Esophagus muscularis mucosa (tissue), 4 donors: ENCODE measurements around the gene ULBP1. TPM values are rescaled to one million over a fixed set of nuclear protein-coding genes. Genes with fewer than 3 reads are reported as not detected.
"Not testable (repeated sequence)": the region's sequence is repeated elsewhere in the genome, so short reads cannot be mapped to it uniquely, and the experiment has no call there.

Experiments
- DNase-seq: peaks from one replicate; pipeline ENCODE4 v3.0.0-alpha.2; 2017; ENCODE audit errors: extremely low spot score
- H3K27ac ChIP-seq, 4 donors: fragments of 200-600 bp; sonication (generic); replicated peaks in 1 of 4; 1 replicate in 3 of 4; 2 replicates in 1 of 4; pipeline ENCODE4 v1.5.1; 2016 to 2019; ENCODE audit warnings: mild to moderate bottlenecking in 1 of 4
- H3K27me3 ChIP-seq, 4 donors: fragments of 200-600 bp; sonication (generic); one replicate each; pipeline versions ENCODE4 v1.5.1 to v1.6.0; 2016 to 2019
- H3K36me3 ChIP-seq, 4 donors: fragments of 200-600 bp; sonication (generic); one replicate each; pipeline ENCODE4 v1.5.1; 2016 to 2019
- H3K4me1 ChIP-seq, 4 donors: fragments of 200-600 bp; sonication (generic); one replicate each; pipeline ENCODE4 v1.5.1; 2016 to 2019
- H3K4me3 ChIP-seq, 4 donors: fragments of 200-600 bp; sonication (generic); 1 replicate in 2 of 4; 2 replicates in 2 of 4; pipeline ENCODE4 v1.5.1; 2016 to 2019; ENCODE audit warnings: mild to moderate bottlenecking in 4 of 4, moderate library complexity in 1 of 4
- H3K9me3 ChIP-seq, 4 donors: fragments of 200-600 bp; sonication (generic); 1 replicate in 3 of 4; 2 replicates in 1 of 4; pipeline ENCODE4 v1.5.1; 2016 to 2019
- EP300 ChIP-seq: sonication (generic); formaldehyde crosslinking; IDR thresholded peaks from one replicate; pipeline ENCODE4 v1.6.1; 2017; ENCODE audit warnings: antibody characterized with exemption
- POLR2A ChIP-seq: fragments of 450-650 bp; IDR thresholded peaks from one replicate; pipeline ENCODE4 v1.6.1; 2017; ENCODE audit warnings: antibody characterized with exemption, moderate library complexity, mild to moderate bottlenecking, low read depth
- POLR2AphosphoS5 ChIP-seq, 2 donors: sonication (generic); formaldehyde crosslinking; IDR thresholded peaks; one replicate each; pipeline ENCODE4 v1.6.1; 2017; ENCODE audit warnings: antibody characterized with exemption in 2 of 2
- WGBS: methylation state at CpG from one replicate; pipeline ENCODE4 v1.1.5; 2018; 5-methylcytosine and 5-hydroxymethylcytosine counted together
- intact Hi-C: fragments of 100-400 bp; cut with DNase I; formaldehyde crosslinking; loops from one replicate; pipeline ENCODE4 v1.15.1; 2023
- total RNA-seq, 4 donors: library from RNA; depleted of rRNA; stranded (reverse); fragments of >200 nt; gene quantifications; one replicate each; pipeline versions ENCODE4 v1.1.0 to v1.2.1, GENCODE V29; 2016
- TF ChIP-seq, protein P1 (sequence below), 3 experiments: fragments of 200-600 bp in 2 of 3; fragments of 450-650 bp in 1 of 3; sonication (generic) in 2 of 3; IDR thresholded peaks; one replicate each; pipeline ENCODE4 v1.5.1; 2017 to 2019; ENCODE audit warnings: antibody characterized with exemption in 3 of 3, mild to moderate bottlenecking in 2 of 3, moderate library complexity in 1 of 3

The ULBP1 gene
- total RNA-seq, 4 donors from 2014 or later, result 0.17 TPM; not detected in 3

GRCh38 chr6:149941583-149942460 is 21.9 kb upstream of the ULBP1 start, which contains the start of gene ULBP2:
TSS of gene ULBP2 (plus strand) at chr6:149942014. CDS start at chr6:149942073, 59 bp downstream.
- Histone ChIP-seq H3K27ac (no peak within 1 kb of the TSS), H3K4me1 (peaks cover 18 to 34% (median 31%) of the 10 kb centered on the region in 4 donors), H3K9me3 (no peaks in the 10 kb centered on the region), H3K36me3 (no peaks in the 10 kb centered on the region), H3K4me3 (peak within 1 kb of the TSS; percentile 50 to 58 (median 52)), H3K27me3 (peaks cover 18 to 67% (median 52%) of the 10 kb centered on the region in 4 donors)
- TF ChIP-seq EP300, result no peak
- TF ChIP-seq, protein P1, sequence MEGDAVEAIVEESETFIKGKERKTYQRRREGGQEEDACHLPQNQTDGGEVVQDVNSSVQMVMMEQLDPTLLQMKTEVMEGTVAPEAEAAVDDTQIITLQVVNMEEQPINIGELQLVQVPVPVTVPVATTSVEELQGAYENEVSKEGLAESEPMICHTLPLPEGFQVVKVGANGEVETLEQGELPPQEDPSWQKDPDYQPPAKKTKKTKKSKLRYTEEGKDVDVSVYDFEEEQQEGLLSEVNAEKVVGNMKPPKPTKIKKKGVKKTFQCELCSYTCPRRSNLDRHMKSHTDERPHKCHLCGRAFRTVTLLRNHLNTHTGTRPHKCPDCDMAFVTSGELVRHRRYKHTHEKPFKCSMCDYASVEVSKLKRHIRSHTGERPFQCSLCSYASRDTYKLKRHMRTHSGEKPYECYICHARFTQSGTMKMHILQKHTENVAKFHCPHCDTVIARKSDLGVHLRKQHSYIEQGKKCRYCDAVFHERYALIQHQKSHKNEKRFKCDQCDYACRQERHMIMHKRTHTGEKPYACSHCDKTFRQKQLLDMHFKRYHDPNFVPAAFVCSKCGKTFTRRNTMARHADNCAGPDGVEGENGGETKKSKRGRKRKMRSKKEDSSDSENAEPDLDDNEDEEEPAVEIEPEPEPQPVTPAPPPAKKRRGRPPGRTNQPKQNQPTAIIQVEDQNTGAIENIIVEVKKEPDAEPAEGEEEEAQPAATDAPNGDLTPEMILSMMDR (IDR thresholded peaks at IDR 0.05), result no peak
- TF ChIP-seq POLR2AphosphoS5 (IDR thresholded peaks at IDR 0.05), result peak; percentile 71 to 83
- 2% methylated on average over 47 of the region's 62 CpGs for WGBS
- intact Hi-C loops, result no loop called here
- no peak for DNase-seq

GRCh38 chr6:149942461-149942829 is 21.3 kb upstream of the ULBP1 start:
- no peak for DNase-seq
- 30% methylated on average over 12 of the region's 13 CpGs for WGBS
- Histone ChIP-seq H3K4me3 (peak overlapping the region; percentile 50 to 58 (median 52)), H3K4me1 (peaks cover 18 to 34% (median 31%) of the 10 kb centered on the region in 4 donors), H3K9me3 (no peaks in the 10 kb centered on the region), H3K27me3 (peaks cover 18 to 61% (median 46%) of the 10 kb centered on the region in 4 donors), H3K36me3 (no peaks in the 10 kb centered on the region), H3K27ac (no peak overlapping the region)
- TF ChIP-seq EP300 (no peak), POLR2A (no peak), POLR2AphosphoS5 (IDR thresholded peaks at IDR 0.05) (no peak)
- TF ChIP-seq, protein P1 (IDR thresholded peaks at IDR 0.05), result no peak
- intact Hi-C loops, result no loop called here

DNA sequence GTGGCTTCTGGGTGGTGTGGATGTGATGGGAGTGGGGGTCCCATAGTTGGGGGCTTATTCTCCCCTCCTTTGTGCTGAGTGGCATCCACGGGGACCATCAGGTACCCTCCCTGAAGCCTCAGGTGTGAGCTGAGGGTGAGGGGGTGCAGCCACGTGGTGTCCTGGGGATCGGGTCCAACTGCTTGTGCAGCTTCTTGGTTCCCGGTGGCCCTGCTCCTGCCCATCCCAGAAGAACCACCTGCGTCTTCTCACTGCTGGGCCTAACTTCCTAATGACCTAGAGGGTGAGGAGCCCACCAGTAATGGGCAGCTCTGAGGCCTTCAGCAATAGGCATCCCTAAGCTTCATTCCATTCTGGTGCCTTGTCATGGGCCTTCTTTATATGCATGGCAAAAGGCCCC is 20.4 kb upstream of the ULBP1 start:
- Histone ChIP-seq H3K4me1 (peaks cover 16 to 31% (median 28%) of the 10 kb centered on the region in 4 donors), H3K27me3 (peaks cover 18 to 59% (median 40%) of the 10 kb centered on the region in 4 donors)
- intact Hi-C loops, H3K36me3 ChIP-seq, H3K4me3 ChIP-seq, H3K27ac ChIP-seq, H3K9me3 ChIP-seq, DNase-seq: not testable (repeated sequence)
- WGBS, result 72% methylated on average over 2 of the region's 5 CpGs

- H3K36me3 ChIP-seq, H3K4me3 ChIP-seq, intact Hi-C loops, H3K27ac ChIP-seq, H3K9me3 ChIP-seq, DNase-seq: not testable (repeated sequence)
- 87% methylated on average over 3 of the region's 6 CpGs for WGBS
- H3K27me3 ChIP-seq, result peaks cover under 1 to 54% (median 21%) of the 10 kb centered on the region in 4 donors
- H3K4me1 ChIP-seq, result peaks cover 5 to 20% (median 18%) of the 10 kb centered on the region in 4 donors
Observed at GRCh38 chr6:149945276-149945675, 18.5 kb upstream of the ULBP1 start.

- H3K36me3 ChIP-seq, H3K9me3 ChIP-seq, H3K4me1 ChIP-seq, DNase-seq, H3K27ac ChIP-seq, H3K4me3 ChIP-seq, intact Hi-C loops: not testable (repeated sequence)
- WGBS, result 62% methylated on average over 7 of the region's 7 CpGs
- H3K27me3 ChIP-seq, result peaks cover 0 to 54% (median 10%) of the 10 kb centered on the region in 4 donors
Observed at GRCh38 chr6:149946631-149947030, 17.1 kb upstream of the ULBP1 start.

- H3K36me3 ChIP-seq, H3K27ac ChIP-seq, H3K9me3 ChIP-seq, H3K4me1 ChIP-seq, DNase-seq, intact Hi-C loops, H3K4me3 ChIP-seq: not testable (repeated sequence)
- no CpG with 5 or more reads among the region's 1 CpG for WGBS
- peaks cover 0 to 55% (median 8%) of the 10 kb centered on the region in 4 donors for H3K27me3 ChIP-seq
Observed at GRCh38 chr6:149947533-149947932, 16.2 kb upstream of the ULBP1 start.
